D721Med (cell line): ENCODE measurements around the gene SFXN5.
"Not testable (repeated sequence)": the region's sequence is repeated elsewhere in the genome, so short reads cannot be mapped to it uniquely, and the experiment has no call there.

Experiments
- DNase-seq: peaks from one replicate; pipeline ENCODE4 v3.0.0; 2011; ENCODE audit warnings: low spot score; ENCODE audit not compliant: insufficient read length
- FAIRE-seq: peaks from 2 replicates; lab custom pipeline; 2011; peaks lifted over from hg19 to GRCh38; lab: Jason Lieb, UNC
- CTCF ChIP-seq: IDR thresholded peaks from 2 replicates; pipeline ENCODE4 v1.5.1; 2012; ENCODE audit warnings: mild to moderate bottlenecking, control low read depth; ENCODE audit not compliant: insufficient read depth; ENCODE audit errors: missing control alignments

Gene SFXN5

GRCh38 chr2:73095910-73096309, 24.4 kb upstream of the SFXN5 start:
- TF ChIP-seq CTCF, result no peak
- FAIRE-seq, result no peak
- DNase-seq, result no peak

- not testable (repeated sequence) for FAIRE-seq, DNase-seq
These were observed 22.2 kb upstream of the SFXN5 start for GRCh38 chr2:73093601-73094218.

GRCh38 chr2:73092146-73092783, 20.8 kb upstream of the SFXN5 start:
- TF ChIP-seq CTCF, result no peak
- no peak for FAIRE-seq
- no peak for DNase-seq

- DNase-seq (no peak), FAIRE-seq (no peak)
- no peak for TF ChIP-seq CTCF
These were observed 20.2 kb upstream of the SFXN5 start for GRCh38 chr2:73091696-73092095.

GRCh38 chr2:73091164-73091563, 19.7 kb upstream of the SFXN5 start:
- no peak for FAIRE-seq

GRCh38 chr2:73089270-73090030, 17.9 kb upstream of the SFXN5 start:
- no peak for FAIRE-seq
- no peak for TF ChIP-seq CTCF
- no peak for DNase-seq

More at GRCh38 chr2:73091164-73091563, 19.7 kb upstream of the SFXN5 start:
- DNase-seq, result no peak
- no peak for TF ChIP-seq CTCF

GRCh38 chr2:73088703-73089102, 17.2 kb upstream of the SFXN5 start:
- DNase-seq (no peak), FAIRE-seq (no peak)
- TF ChIP-seq CTCF, result no peak
